ENCODE data around the gene CGB1.

The CGB1 gene

DNA sequence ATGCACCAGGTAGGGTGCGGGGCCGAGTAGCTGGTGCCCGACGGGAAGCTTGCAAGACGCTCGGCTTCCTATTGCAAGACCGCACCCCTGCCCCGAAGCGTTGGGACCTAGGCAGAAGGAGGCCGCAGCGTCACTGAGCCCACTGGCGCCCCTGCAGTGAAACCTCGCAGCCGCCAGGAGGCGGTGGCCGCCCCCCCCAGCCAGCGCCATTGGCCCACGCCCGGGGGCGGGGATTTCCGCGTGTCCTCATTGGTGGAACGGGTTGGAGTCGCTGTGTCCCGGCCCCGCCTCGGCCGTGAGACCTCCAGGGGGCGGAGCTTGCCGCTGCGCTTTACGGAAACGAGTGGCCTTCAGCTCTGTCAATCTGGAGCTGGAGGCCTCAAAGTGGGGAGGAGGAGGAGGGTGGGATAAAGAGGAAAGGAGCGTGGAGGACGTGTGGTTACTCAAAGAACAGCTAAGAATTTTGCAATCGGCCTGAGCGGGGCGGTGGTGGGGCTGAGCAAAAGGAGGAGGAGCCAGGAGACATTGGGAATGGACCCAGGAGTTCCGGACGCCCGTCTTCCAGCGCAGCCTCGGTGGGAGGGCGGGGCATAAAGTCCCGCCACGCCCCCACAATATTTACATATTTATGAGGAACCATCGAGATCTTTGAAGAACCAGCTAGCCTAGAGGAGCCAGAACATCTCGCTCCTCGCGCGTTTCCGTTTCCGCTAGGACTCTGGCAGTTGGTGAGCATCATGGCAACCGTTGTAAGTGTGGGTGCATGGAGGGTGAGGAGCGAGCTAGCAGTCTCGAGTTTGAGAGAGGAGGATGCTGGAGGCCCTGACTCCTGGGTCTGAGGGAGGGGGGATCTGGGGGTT, 43.3 kb downstream of the CGB1 start, which contains the start of the genes GYS1 and RUVBL2:
GYS1 (minus strand) TSS at position 135 of the 860 bp plus-strand sequence. CDS start 197 bp downstream, outside the sequence.
RUVBL2 (plus strand) TSS at position 713 of the 860 bp plus-strand sequence; CDS start at position 738, 25 bp downstream.
- peak; percentile 99 for DNase-seq

DNA sequence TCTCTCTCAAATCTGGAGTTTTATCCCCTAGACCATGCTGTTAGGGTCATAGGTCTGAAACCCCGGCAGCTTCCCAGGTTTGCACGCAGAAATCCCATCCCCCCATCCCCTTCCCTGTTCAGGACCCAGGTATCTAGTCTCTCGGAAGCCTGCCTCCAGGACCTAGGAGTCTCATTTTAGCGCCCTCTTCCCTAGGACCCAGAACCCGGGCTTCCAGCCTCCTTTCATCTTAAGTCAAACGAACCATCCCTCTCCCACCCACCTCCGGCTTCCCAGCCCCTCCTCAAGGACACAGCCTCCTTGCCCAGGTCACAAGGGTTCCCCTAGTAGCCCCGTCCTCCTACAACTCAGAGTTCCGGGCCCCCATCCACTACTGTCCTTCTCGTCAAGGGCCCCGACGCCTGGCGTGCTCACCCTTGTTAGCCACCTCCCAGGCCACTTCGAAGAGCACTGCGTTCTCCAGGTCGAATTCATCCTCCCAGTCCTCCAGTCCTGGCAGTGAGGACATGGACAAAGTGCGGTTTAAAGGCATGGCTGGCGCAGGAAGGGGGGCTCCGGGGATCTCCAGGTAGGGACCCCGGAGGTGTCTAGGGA, 44.0 kb downstream of the CGB1 start:
- no peak for DNase-seq

DNA sequence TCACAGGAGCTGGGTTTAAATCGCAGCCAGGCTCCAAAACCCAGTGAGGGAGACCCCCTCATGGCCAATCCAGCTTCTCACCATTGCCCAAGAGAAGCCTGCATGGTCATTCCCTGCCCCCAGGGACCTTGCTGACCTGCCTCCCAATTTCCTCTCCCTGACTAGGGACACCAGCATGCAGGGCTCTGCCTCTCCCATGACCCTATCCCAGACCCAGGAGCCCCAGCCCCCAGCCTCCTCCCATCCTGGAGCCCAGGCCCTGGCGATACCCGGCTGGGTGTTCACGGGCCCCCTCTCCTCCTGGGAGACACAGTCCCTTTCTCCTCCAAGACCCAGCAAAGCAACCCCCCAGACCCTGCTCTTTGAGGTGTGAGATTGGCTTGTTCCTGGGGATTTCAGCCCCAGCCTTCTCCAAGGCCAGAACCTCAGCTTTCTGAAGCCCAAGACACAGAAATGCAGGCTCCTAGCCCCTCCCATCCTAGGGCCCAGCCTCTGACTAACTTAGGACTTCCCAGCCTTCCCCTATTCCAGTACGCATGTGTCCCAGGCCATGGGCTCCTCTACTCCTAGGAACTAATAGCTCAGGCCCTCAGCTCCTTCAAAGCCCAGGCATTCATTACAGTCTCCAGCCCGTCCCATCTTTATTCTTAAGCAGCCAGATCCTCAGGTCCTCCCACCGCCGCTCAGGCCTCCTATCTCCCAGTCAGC, 44.7 kb downstream of the CGB1 start:
- DNase-seq = no peak

DNA sequence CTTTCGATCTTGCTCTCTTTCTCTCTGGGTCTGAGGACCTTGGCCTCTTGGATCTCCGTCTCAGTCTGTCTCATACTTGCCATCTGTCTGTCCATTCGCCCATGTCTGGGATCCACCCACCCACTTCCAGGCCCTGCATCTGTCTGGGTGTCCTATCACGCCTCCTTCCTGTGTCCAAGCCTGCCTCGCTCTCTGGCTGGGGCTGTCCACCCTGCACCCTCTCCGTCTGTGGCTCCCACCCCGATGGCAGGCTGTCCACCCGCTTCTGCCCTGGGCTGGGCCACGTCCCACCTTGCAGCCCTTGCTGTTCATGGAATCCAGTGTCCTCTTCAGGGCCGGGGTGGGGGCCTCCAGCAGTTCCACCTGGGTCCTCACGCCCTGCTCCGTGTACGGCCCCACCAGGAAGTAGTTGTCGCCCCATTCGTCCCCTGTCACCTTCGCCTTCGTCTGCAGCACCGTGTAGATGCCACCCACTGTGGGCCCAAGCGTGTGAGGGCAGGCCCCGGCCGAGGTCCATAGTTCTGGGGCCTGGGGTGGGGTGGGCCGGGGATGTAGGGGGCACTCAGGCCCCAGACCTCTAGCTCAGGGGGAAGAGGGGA, 45.6 kb downstream of the CGB1 start:
- no peak for DNase-seq

DNA sequence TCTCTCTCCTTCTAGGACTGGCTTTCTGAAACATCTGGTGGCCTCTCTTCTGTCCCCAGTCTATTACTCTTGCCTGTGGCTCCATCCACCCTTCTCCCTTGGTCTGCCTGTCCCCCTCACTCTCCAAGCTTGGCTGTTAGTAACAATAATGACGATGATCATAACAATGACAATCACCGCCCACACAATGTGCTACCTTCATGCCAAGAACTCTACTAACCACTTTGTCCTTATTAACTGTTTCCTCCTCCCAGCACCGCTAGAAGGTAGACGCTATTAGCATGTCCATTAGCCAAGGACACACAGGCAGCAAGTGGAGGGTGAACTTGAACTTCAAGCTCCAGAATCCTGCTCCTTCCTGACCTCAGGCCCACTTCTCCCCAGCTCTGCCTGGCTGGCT, 46.3 kb downstream of the CGB1 start:
- no peak for DNase-seq

DNA sequence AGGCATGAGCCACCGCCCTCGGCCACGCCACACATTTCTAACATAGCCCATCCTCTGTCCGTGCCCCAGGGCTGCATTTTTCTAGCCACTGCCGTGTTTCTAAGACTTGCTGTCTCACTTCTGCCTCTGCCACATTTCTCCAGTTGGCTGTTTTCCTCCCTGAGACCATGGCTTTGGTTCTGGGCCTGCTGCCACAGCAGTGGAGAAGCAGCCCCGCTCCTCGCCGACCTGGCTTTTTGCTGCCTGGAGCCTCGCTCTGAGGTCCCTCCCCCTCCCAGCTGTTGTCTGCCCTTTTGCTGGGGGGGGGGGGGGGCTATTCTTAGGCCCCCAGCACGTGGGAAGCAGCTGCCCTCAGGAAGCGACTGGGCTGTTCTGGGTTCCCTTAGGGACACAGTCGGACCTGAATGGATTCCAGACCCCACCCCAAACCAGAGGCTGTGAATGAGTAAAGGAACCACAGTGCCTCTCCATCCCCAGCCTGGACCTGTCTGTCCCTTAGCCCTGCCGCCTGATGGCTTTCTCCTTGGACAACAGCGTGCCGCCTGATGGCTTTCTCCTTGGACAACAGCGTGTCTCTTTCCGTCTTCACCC, 46.9 kb downstream of the CGB1 start:
- no peak for DNase-seq

DNA sequence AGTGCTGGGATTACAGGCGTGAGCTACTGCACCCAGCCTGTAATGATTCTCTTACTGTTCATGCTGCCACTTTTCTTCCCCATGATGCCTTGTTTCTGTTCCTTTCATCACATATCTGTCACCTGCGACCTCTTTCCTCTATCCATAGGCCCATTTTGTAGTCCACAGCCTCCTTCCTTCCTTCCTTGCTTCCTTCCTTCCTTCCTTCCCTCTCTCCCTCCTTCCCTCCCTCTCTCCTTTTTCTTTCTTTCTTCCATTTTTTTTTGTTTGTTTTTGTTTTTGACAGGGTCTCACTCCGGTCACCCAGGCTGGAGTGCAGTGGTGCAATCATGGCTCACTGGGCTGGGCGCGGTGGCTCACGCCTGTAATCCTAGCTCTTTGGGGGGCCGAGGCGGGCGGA, 47.8 kb downstream of the CGB1 start:
- no peak for DNase-seq

DNA sequence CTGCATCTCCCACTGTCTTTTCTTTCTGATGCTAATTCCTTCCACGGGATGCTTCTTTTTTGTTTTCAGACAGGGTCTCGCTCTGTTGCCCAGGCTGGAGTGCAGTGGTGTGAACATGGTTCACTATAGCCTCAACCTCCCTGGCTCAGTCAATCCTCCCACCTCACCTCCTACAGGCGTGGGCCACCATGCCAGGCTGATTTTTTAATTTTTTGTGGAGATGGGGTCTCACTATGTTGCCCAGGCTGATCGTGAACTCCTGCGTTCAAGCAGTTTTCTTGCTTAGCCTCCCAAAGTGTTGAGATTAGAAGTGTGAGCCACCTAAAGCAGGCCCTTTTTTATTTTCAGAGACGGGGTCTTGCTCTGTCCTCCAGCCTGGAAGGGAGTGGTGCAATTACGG, 48.4 kb downstream of the CGB1 start:
- no peak for DNase-seq

DNA sequence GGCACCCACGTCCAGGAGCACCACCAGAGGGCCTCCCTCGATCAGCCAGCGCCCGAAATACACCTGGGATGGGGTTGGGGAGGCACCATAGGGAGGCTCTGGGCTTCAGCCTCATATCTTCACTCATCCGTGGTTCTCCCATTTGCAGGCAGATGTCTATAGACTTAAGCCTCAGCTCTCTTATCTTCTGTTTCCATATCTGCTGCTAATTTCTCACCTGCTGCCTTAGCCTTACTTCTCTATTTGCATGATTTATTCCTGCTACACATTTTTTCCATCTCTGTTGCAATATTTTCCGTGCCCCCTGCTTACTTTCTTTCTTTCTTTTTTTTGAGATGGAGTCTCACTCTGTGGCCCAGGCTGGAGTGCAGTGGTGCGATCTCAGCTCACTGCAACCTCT, 49.4 kb downstream of the CGB1 start:
- no peak for DNase-seq

DNA sequence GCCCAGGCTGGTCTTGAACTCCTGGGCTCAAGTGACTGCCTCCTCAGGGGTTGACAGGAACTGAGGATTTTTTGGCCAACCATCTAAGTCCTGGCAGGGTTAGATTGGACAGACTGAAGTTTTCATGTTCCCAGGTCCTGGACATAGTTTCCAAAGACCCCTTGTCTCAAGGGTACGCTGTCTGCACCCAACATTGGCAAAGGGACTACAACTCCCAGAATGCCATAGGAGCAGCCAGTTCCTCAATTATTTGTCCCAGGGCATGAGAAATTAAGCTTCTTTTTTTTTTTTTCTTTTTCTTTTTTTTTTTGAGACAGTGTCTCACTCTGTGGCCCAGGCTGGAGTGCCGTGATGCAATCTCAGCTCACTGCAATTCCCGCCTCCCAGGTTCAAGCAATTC, 50.5 kb downstream of the CGB1 start:
- no peak for DNase-seq

DNA sequence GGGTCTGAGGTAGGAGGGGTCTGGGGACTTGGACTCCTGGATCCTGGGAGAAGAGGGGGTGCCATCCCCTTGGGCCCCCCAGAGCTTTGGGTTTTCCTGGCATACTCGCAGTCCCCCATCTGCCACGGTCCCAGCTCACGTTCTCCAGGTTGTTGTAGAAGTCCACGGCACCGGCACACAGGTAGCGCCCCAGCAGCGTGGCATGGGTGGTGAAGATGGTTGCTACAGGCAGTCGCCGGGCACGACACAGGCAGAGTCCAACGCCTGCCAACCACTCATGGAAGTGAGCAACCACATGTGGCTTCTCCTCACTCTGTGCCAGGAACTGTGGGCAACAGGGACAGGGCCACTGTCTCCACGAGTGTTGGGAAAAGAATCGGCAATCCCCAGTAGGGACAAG, 51.0 kb downstream of the CGB1 start:
- DNase-seq = no peak
